Measurements from ENCODE around the gene PADI2.

DNA sequence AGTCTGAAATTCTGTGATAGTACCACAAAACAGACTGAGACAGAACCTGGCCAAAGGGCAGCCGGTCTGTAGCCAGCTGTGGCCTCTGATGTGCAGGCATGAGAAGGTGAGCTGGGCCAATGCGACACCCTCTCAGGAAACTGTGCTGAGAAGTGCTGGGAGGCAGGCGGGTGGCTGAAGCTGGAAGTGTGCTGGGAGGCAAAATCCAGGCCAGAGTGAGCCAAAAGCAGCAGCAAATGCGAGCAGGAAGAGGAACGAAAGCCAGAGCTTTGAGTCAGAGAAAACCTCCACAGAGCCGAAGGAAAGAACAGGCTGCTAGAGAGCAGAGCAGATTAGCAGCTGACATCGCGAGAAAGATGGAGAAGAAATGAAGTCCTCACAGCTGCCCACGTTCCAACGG lies 97.4 kb downstream of the PADI2 start:
- TF ChIP-seq POLR2AphosphoS5 (IDR thresholded peaks at IDR 0.05) = no peak
- TF ChIP-seq, protein P1, sequence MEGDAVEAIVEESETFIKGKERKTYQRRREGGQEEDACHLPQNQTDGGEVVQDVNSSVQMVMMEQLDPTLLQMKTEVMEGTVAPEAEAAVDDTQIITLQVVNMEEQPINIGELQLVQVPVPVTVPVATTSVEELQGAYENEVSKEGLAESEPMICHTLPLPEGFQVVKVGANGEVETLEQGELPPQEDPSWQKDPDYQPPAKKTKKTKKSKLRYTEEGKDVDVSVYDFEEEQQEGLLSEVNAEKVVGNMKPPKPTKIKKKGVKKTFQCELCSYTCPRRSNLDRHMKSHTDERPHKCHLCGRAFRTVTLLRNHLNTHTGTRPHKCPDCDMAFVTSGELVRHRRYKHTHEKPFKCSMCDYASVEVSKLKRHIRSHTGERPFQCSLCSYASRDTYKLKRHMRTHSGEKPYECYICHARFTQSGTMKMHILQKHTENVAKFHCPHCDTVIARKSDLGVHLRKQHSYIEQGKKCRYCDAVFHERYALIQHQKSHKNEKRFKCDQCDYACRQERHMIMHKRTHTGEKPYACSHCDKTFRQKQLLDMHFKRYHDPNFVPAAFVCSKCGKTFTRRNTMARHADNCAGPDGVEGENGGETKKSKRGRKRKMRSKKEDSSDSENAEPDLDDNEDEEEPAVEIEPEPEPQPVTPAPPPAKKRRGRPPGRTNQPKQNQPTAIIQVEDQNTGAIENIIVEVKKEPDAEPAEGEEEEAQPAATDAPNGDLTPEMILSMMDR (IDR thresholded peaks at IDR 0.05) = no peak
